BE2C (cell line): ENCODE data around the gene BDNF.
"Not testable (repeated sequence)": the region's sequence is repeated elsewhere in the genome, so short reads cannot be mapped to it uniquely, and the experiment has no call there.

ENCODE experiments used
- DNase-seq: peaks from one replicate; pipeline ENCODE4 v3.0.0-alpha.2; 2020
- H3K27me3 ChIP-seq: fragments of 250-450 bp; sonication (Bioruptor Pico); 2 replicates; pipeline ENCODE4 v1.5.1; 2020; ENCODE audit warnings: mild to moderate bottlenecking
- H3K36me3 ChIP-seq: fragments of 250-450 bp; sonication (Bioruptor Pico); 2 replicates; pipeline ENCODE4 v1.5.1; 2020; ENCODE audit warnings: mild to moderate bottlenecking
- H3K4me1 ChIP-seq: fragments of 250-450 bp; sonication (Bioruptor Pico); 2 replicates; pipeline ENCODE4 v1.5.1; 2020
- H3K4me3 ChIP-seq: 2 replicates; pipeline ENCODE4 v1.5.1; 2011; ENCODE audit warnings: low read depth, low read length
- H3K9me3 ChIP-seq: fragments of 250-450 bp; sonication (Bioruptor Pico); 2 replicates; pipeline ENCODE4 v1.5.1; 2020
- TF ChIP-seq, protein P1 (sequence below): IDR thresholded peaks from 2 replicates; pipeline ENCODE4 v1.5.1; 2012; ENCODE audit warnings: mild to moderate bottlenecking, low read depth, low read length

The BDNF gene

DNA sequence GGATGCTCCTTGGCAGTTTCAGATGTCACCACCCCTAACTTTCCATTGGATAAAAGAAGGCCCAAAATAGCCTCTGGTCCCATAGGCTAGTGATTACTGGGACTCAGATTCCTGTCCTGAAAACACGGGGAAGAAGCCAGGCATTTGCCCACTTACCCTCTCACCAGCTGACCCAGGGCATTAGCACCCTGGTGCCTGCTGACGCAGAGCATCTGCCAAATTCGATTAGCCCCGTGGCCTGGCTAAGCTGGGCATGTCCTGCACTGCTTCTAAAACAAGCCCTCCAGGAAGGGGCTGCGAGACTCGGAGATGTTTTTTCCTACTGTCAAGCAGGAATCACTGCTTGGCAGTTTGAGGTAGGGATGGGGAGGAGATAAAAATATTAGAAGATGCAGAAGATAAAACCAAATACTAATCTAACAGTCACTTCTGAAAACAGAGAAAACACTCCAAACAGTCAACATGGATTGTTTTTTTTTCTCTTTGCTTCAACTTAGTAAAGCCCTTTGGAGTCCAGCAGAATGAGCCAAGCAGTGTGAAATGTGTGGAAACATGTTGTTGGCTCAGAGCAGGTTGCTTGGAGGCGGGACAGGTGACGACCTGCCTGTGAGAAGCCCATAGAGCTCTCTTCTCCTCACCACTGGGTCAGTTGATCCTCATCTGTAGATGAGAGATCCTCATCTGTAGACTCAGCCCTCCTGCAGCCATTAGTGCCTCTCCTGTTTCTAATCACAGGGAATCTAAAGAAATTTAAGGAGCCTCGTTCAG, 54.0 kb downstream of the BDNF start:
- no peaks in the 10 kb centered on the region for H3K36me3 ChIP-seq
- H3K27me3 ChIP-seq: no peaks in the 10 kb centered on the region
- H3K4me1 ChIP-seq: no peaks in the 10 kb centered on the region; the same call in 1 of the 2 replicates
- H3K9me3 ChIP-seq: no peaks in the 10 kb centered on the region
- DNase-seq: peak; percentile 35
- TF ChIP-seq, protein P1, sequence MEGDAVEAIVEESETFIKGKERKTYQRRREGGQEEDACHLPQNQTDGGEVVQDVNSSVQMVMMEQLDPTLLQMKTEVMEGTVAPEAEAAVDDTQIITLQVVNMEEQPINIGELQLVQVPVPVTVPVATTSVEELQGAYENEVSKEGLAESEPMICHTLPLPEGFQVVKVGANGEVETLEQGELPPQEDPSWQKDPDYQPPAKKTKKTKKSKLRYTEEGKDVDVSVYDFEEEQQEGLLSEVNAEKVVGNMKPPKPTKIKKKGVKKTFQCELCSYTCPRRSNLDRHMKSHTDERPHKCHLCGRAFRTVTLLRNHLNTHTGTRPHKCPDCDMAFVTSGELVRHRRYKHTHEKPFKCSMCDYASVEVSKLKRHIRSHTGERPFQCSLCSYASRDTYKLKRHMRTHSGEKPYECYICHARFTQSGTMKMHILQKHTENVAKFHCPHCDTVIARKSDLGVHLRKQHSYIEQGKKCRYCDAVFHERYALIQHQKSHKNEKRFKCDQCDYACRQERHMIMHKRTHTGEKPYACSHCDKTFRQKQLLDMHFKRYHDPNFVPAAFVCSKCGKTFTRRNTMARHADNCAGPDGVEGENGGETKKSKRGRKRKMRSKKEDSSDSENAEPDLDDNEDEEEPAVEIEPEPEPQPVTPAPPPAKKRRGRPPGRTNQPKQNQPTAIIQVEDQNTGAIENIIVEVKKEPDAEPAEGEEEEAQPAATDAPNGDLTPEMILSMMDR: no peak
- H3K4me3 ChIP-seq: no peak overlapping the region

DNA sequence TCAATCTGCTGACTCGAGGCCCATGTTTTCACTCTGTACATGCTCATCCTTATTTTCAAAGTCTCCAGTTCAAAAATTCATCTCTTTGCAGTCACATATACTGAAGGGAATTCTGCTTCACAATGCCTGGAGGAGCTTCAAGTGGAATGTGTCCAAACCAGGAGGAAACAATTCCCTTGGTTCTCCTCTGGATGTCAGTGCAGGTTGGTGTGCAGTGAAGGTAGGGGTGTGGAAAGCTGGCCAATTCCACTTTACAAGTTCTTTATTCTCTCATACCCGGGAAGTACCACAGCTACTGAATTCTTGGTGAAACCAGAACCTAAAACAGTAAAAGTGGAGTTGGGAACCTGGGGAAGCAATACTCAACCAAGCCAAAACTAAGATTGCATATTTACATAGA, 57.3 kb downstream of the BDNF start:
- Histone ChIP-seq H3K27me3 (no peaks in the 10 kb centered on the region), H3K4me3 (no peak overlapping the region), H3K36me3 (no peaks in the 10 kb centered on the region), H3K4me1 (no peaks in the 10 kb centered on the region; the same call in 1 of the 2 replicates), H3K9me3 (no peaks in the 10 kb centered on the region)
- TF ChIP-seq, protein P1: no peak
- no peak for DNase-seq

DNA sequence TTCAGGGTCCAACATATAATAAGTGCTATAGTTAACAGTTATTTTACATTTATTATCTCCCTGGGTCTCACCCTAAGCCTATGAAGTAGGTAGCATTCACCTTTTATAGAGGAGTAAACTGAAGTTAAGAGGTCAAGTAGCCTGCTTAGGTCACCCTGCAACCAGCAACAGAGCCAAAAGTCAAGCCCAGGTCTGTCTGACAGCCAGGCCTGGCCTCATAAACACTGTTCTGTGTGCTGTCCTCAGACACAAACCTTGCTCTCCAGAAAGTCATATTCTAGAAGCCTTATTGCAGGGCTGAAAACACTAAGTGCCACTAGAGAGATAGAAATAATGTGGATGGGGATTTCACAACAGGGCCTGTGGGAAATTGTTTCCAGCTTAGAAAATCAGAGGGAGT, 59.3 kb downstream of the BDNF start:
- Histone ChIP-seq H3K36me3 (no peaks in the 10 kb centered on the region), H3K4me1 (no peaks in the 10 kb centered on the region), H3K4me3 (no peak overlapping the region), H3K27me3 (no peaks in the 10 kb centered on the region), H3K9me3 (no peaks in the 10 kb centered on the region)
- TF ChIP-seq, protein P1: no peak
- DNase-seq: no peak

DNA sequence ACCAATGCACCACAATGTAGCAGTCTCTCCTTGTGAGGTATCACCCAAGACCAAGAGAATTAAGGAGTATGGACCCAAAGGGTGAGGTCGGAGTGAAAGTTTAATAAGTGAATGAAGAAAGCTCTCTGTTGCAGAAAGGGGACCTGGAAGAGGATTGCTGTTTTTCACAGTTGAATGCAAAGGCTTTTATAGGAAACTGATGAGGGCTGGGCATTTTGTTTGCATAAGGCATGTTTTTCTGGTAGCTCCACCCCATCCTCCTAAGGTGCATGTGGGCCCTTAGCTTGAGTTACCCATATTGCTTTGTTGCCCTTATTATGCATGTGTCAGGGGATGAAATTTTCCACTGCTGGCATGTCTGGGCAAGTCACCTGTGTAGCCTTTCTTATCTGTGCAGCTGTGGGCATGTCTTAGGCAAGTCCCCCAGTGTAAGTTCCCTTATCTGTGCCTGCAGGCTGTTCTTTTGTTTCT, 64.7 kb downstream of the BDNF start:
- Histone ChIP-seq H3K27me3 (no peaks in the 10 kb centered on the region), H3K9me3 (no peaks in the 10 kb centered on the region), H3K4me3 (no peak overlapping the region), H3K36me3 (no peaks in the 10 kb centered on the region), H3K4me1 (no peaks in the 10 kb centered on the region)
- TF ChIP-seq, protein P1: no peak
- no peak for DNase-seq

DNA sequence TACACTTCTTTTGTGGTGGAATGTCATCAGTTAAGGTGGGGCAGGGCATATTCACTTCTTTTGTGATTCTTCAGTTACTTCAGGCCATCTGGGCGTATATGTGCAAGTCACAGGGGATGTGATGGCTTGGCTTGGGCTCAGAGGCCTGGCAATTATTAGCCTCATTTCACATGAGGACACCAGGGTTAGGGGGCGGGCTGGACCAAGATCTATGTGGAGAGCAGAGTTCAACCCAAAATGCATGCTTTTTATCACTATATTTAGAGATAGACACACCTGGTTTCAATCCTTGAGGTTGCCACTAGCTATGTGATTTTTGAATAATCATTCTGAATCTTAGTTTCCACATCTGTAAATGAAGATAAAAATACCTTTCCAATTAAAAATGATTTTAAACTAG, 65.5 kb downstream of the BDNF start:
- H3K9me3 ChIP-seq, H3K4me3 ChIP-seq, H3K27me3 ChIP-seq, H3K36me3 ChIP-seq, DNase-seq, H3K4me1 ChIP-seq: not testable (repeated sequence)

DNA sequence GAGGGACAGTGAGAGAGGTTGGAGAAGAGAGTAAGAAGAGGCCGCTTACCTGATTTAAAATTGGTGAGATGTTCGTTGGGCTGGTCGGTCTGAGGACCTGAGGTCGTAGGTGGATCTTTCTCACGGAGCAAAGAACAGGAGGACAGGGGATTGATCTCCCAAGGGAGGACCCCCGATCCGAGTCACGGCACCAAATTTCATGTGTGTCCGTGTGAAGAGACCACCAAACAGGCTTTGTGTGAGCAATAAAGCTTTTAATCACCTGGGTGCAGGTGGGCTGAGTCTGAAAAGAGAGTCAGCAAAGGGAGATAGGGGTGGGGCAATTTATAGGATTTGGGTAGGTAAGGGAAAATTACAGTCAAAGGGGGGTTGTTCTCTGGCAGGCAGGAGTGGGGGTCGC, 66.0 kb downstream of the BDNF start:
- not testable (repeated sequence) for H3K27me3 ChIP-seq, H3K4me3 ChIP-seq, H3K36me3 ChIP-seq, DNase-seq, H3K4me1 ChIP-seq, H3K9me3 ChIP-seq

DNA sequence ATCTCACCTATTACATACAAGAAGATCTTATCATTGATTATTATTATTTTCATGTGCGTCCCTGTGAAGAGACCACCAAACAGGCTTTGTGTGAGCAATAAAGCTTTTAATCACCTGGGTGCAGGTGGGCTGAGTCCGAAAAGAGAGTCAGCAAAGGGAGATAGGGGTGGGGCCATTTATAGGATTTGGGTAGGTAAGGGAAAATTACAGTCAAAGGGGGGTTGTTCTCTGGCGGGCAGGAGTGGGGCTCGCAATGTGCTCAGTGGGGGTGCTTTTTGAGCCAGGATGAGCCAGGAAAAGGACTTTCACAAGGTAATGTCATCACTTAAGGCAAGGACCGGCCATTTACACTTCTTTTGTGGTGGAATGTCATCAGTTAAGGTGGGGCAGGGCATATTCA, 71.2 kb downstream of the BDNF start:
- not testable (repeated sequence) for H3K4me3 ChIP-seq, H3K36me3 ChIP-seq, DNase-seq, H3K27me3 ChIP-seq, H3K4me1 ChIP-seq, H3K9me3 ChIP-seq

DNA sequence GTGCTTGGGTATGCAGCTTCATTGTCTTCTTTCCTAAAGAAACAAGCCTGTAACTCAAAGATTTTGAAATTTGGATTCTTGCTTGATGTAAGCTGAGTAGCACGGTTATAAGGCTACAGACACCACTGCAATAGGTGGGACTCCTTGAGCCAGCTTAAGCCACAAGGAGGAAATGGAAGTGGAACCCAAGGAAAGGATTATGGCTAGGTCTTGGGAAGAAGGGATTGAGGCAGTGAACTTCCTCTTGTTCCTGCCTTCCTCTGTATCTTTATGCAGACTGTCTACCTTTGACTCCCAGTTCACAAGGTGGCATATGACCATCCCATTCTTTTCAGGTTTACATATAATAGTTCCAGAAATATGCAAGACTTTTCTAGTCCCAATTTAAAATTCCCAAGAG, 72.3 kb downstream of the BDNF start:
- Histone ChIP-seq H3K27me3 (no peaks in the 10 kb centered on the region), H3K36me3 (no peaks in the 10 kb centered on the region), H3K9me3 (no peaks in the 10 kb centered on the region), H3K4me3 (no peak overlapping the region), H3K4me1 (no peaks in the 10 kb centered on the region)
- TF ChIP-seq, protein P1: no peak
- no peak for DNase-seq
